Activated T-cell treated with anti-CD3 and anti-CD28 coated beads, Interleukin-2, amount 50 U/mL, for 72 hours (primary cell): Measurements from ENCODE around the gene EMILIN2. TPM values are rescaled to one million over a fixed set of nuclear protein-coding genes. Genes with fewer than 3 reads are reported as not detected.

Source experiments
- ATAC-seq, 2 donors: fragments of 150-1000 bp; cut with Tn5 transposase; replicated peaks in 1 of 2; 2 replicates each; pipeline ENCODE4 v1.10.0; 2021; ENCODE audit warnings: moderate library complexity in 2 of 2, mild to moderate bottlenecking in 1 of 2
- DNase-seq, 2 donors: peaks; one replicate each; pipeline ENCODE4 v3.0.0; 2021 to 2022; ENCODE audit warnings: mixed read lengths in 1 of 2
- H3K27ac Mint-ChIP-seq: one replicate; pipeline ENCODE4 v1.8.0; 2022; ENCODE audit warnings: mild to moderate bottlenecking, moderate library complexity, mixed read lengths
- H3K27me3 Mint-ChIP-seq: one replicate; pipeline ENCODE4 v1.8.0; 2022; ENCODE audit warnings: low read depth, mixed read lengths
- H3K36me3 Mint-ChIP-seq, 2 donors: one replicate each; pipeline ENCODE4 v1.8.0; 2022; ENCODE audit warnings: mixed read lengths in 2 of 2, mild to moderate bottlenecking in 1 of 2; ENCODE audit not compliant: insufficient read depth in 2 of 2
- H3K4me1 Mint-ChIP-seq: one replicate; pipeline ENCODE4 v1.8.0; 2022; ENCODE audit warnings: low read depth, mixed read lengths
- H3K4me3 Mint-ChIP-seq, 2 donors: one replicate each; pipeline ENCODE4 v1.8.0; 2022; ENCODE audit warnings: mild to moderate bottlenecking in 2 of 2, mixed read lengths in 2 of 2, moderate library complexity in 2 of 2
- H3K9me3 Mint-ChIP-seq, 2 donors: one replicate each; pipeline ENCODE4 v1.8.0; 2022; ENCODE audit warnings: mixed read lengths in 2 of 2
- total RNA-seq, 2 donors: library from RNA; stranded (reverse); gene quantifications; one replicate each; pipeline ENCODE4 v1.2.3, GENCODE V29; 2022

EMILIN2 gene
- total RNA-seq, 2 donors from 2014 or later, result 12.7 to 18.3 TPM

DNA sequence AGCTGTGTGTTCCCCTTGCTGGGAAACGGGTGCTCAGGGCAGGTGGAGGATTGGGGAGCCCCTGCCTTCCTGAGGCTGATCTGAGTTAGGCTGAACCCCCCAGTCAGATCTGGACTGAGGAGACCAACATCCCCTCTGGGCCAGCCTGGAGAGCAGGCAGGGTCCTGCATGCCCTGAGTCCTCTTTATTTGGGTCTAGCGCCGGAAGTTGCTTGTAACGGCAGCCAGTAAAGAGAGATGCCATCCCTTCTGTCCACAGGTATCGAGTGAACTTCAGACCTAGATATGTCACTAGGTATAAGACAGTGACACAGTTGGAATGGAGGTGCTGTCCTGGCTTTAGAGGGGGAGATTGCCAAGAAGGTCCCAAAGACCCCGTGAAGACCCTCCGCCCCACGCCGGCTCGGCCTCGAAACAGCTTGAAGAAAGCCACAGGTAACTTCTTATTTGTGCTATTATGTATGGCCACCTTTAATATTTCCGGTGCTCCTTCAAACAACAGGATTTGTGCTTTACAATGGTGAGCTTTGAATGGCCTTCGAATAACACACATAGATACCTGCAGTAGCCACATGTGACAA is 38.0 kb downstream of the EMILIN2 start:
- no peaks in the 10 kb centered on the region for H3K27me3 Mint-ChIP-seq
- peaks cover 22% of the 10 kb centered on the region for H3K4me1 Mint-ChIP-seq
- peaks cover 7 to 13% of the 10 kb centered on the region in 2 donors for H3K9me3 Mint-ChIP-seq
- ATAC-seq (no peak), DNase-seq (no peak)
- no peak overlapping the region for H3K4me3 Mint-ChIP-seq
- H3K36me3 Mint-ChIP-seq, result peaks cover 12 to 21% of the 10 kb centered on the region in 2 donors
- no peak overlapping the region for H3K27ac Mint-ChIP-seq

DNA sequence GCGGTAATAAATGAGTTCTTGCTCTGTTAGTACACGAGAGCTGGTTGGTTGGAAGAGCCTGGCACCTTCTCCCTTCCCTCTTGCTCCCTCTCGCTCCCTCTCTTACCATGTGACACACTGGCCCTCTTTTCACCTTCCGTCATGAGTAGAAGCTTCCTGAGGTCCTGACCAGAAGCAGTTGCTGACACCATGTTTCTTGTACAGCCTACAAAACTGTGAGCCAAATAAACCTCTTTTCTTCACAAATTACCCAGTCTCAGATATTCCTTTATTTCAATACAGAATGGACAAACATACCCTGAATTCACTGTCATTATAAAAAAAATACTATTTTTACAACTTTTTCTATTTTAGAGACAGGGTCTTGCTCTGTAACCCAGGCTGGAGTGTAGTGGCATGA is 40.7 kb downstream of the EMILIN2 start:
- peaks cover 49% of the 10 kb centered on the region for H3K4me1 Mint-ChIP-seq
- H3K4me3 Mint-ChIP-seq, result no peak overlapping the region
- peaks cover 18 to 30% of the 10 kb centered on the region in 2 donors for H3K36me3 Mint-ChIP-seq
- no peak overlapping the region for H3K27ac Mint-ChIP-seq
- no peaks in the 10 kb centered on the region for H3K27me3 Mint-ChIP-seq
- H3K9me3 Mint-ChIP-seq, result peaks cover 13% of the 10 kb centered on the region in 2 donors
- ATAC-seq (no peak), DNase-seq (no peak)

DNA sequence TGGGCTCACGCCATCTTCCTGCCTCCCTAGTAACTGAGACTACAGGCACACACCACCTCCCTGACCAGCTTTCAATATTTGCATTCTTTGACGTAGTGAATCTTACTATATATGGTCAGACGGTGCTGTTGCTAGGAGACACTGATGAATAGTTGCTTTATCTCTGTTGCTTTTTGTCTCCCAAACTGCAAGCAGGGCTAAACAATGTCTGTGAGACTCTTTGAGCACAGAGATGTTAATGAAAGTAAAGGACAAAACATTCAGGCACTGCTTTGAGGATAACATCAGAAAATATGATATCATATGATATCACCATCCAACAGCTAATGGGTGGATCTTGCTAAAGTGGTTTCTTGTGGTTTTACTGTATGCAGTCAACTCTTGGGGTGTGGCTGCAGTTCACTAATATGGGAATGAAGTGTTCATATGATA is 43.0 kb downstream of the EMILIN2 start:
- Mint-ChIP-seq H3K4me3 (peak overlapping the region in 1 of 2 donors; percentile 48), H3K9me3 (peaks cover 13% of the 10 kb centered on the region in 2 donors), H3K4me1 (peaks cover 30% of the 10 kb centered on the region), H3K27me3 (no peaks in the 10 kb centered on the region), H3K36me3 (peaks cover 23 to 32% of the 10 kb centered on the region in 2 donors), H3K27ac (no peak overlapping the region)
- ATAC-seq (peak in 1 of 2 donors; percentile 52), DNase-seq (no peak)

DNA sequence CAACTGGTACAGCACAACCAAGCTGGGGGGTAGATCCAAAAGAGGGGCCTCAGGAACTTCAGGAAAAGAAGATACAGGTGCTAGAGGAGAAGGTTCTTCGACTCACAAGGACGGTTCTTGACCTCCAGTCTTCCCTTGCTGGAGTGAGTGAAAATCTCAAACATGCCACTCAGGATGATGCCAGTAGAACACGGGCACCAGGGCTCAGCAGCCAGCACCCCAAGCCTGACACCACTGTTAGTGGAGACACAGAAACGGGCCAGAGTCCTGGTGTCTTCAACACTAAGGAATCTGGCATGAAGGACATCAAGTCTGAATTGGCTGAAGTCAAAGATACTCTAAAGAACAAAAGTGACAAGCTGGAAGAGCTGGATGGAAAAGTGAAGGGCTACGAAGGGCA is 43.8 kb downstream of the EMILIN2 start:
- H3K36me3 Mint-ChIP-seq, result peaks cover 27 to 39% of the 10 kb centered on the region in 2 donors
- H3K4me3 Mint-ChIP-seq, result peak overlapping the region; percentile 23 to 62
- peaks cover 17% of the 10 kb centered on the region in 2 donors for H3K9me3 Mint-ChIP-seq
- no peak for DNase-seq
- no peak for ATAC-seq
- H3K4me1 Mint-ChIP-seq, result peaks cover 30% of the 10 kb centered on the region
- no peaks in the 10 kb centered on the region for H3K27me3 Mint-ChIP-seq
- H3K27ac Mint-ChIP-seq, result peak overlapping the region; percentile 29

DNA sequence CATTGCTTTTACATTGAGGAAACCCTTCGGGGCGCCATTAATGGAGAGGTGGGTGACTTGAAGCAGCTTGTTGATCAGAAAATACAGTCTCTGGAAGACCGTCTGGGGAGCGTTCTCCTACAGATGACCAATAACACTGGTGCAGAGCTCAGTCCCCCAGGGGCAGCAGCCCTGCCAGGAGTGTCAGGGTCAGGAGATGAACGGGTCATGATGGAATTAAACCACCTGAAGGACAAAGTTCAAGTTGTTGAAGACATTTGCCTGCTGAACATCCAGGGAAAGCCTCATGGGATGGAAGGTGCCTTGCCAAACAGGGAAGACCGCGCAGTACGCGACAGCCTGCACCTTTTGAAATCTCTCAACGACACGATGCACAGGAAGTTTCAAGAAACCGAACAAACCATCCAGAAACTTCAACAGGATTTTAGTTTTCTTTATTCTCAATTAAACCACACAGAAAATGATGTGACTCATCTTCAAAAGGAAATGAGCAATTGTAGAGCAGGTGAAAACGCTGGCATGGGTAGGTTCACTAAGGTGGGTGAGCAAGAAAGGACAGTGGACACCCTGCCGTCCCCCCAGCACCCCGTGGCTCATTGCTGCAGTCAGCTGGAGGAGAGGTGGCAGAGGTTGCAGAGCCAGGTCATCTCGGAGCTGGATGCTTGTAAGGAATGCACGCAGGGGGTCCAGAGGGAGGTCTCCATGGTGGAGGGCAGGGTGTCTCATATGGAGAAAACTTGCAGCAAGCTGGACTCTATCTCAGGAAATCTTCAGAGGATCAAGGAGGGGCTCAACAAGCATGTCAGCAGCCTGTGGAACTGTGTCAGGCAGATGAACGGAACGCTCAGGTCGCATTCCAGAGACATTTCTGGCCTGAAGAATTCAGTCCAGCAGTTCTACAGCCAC is 45.0 kb downstream of the EMILIN2 start:
- Mint-ChIP-seq H3K27ac (no peak overlapping the region), H3K36me3 (peaks cover 25 to 32% of the 10 kb centered on the region in 2 donors), H3K4me1 (peaks cover 30% of the 10 kb centered on the region), H3K27me3 (no peaks in the 10 kb centered on the region), H3K9me3 (peaks cover 14 to 15% of the 10 kb centered on the region in 2 donors), H3K4me3 (peak overlapping the region; percentile 28 to 62)
- ATAC-seq, result peak; percentile 89 to 92
- DNase-seq, result peak in 1 of 2 donors; percentile 29

DNA sequence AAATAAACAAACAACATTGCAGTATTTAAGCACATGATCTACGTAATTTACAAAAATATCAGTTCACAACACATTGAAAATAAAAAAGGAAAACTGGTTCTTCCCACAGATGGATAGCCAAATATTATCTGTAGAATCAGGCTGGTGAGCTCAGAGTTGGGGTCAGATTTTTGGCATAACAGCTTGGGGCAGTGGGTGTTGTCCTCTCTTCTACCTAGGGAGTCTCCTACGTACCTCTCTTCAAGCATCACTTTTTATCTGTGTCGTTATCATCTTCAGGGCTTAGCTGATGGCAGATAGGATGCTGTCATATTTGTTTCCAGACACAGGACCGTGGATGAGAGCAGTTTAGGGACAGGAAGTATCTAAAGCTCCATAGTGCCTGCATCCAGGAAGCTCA is 46.2 kb downstream of the EMILIN2 start:
- Mint-ChIP-seq H3K27me3 (no peaks in the 10 kb centered on the region), H3K9me3 (peaks cover 9 to 11% of the 10 kb centered on the region in 2 donors), H3K4me1 (peaks cover 38% of the 10 kb centered on the region), H3K4me3 (peak overlapping the region in 1 of 2 donors; percentile 57), H3K27ac (peak overlapping the region; percentile 26), H3K36me3 (peaks cover 19 to 25% of the 10 kb centered on the region in 2 donors)
- ATAC-seq (no peak), DNase-seq (no peak)

DNA sequence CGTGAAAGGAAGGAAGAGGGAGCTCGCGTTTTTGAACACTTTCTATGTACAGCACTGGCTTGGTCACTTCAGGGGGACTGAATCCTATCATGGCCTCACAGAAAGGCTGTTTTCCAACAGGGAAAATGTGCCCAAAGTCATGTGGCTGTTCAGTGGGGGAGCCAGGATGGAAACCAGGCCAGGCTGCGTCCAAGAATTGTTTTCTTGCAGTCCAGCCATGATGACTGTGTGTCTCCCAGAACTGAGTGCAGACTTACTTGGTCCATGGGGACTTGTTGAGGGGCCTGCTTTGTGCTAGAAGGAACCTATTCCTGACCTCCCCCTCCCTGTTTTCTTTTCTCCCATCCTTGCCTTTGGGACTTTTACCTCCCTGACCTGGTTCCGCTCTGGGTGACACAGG is 46.9 kb downstream of the EMILIN2 start:
- H3K4me3 Mint-ChIP-seq, result peak overlapping the region in 1 of 2 donors; percentile 57
- DNase-seq (no peak), ATAC-seq (no peak)
- peaks cover 45% of the 10 kb centered on the region for H3K4me1 Mint-ChIP-seq
- H3K27me3 Mint-ChIP-seq, result no peaks in the 10 kb centered on the region
- peak overlapping the region; percentile 26 for H3K27ac Mint-ChIP-seq
- peaks cover 7 to 10% of the 10 kb centered on the region in 2 donors for H3K9me3 Mint-ChIP-seq
- peaks cover 18 to 20% of the 10 kb centered on the region in 2 donors for H3K36me3 Mint-ChIP-seq

DNA sequence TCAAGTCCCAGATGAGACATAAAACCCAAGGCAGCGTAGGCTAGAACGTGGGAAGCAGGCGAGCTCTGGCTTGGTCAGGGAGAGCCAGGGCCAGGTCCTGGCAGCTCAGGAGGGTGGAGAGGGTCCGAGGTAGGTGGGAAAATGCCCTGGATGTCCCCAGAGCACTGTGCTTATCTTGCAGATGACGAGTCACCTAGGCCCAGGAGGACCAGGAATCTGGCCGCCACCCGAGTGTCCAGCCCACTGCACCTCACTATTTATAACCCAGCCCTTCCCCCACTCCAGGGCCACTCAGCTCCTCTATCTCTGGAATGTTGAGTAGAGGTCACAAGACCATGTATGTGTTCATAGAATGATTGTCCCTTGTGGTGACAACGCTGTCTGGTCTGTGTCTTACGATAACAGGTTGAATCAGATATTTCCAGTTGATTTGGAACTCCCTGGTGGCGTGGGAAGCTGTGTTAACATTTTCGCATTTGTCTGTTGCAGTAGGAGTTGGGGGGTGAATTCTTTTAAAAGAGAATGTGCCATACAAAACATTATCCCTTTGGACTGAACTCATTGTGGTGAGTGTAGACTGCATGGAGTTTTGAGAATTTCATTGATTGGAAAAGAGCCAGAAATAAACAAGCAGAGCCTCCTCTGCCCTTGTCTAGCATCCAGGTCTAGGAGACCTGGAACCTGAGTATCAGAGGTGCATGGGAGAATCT is 47.5 kb downstream of the EMILIN2 start:
- Mint-ChIP-seq H3K9me3 (peaks cover 7 to 10% of the 10 kb centered on the region in 2 donors), H3K36me3 (peaks cover 18% of the 10 kb centered on the region in 2 donors), H3K27ac (no peak overlapping the region), H3K27me3 (no peaks in the 10 kb centered on the region), H3K4me1 (peaks cover 45% of the 10 kb centered on the region), H3K4me3 (no peak overlapping the region)
- ATAC-seq (no peak), DNase-seq (no peak)

DNA sequence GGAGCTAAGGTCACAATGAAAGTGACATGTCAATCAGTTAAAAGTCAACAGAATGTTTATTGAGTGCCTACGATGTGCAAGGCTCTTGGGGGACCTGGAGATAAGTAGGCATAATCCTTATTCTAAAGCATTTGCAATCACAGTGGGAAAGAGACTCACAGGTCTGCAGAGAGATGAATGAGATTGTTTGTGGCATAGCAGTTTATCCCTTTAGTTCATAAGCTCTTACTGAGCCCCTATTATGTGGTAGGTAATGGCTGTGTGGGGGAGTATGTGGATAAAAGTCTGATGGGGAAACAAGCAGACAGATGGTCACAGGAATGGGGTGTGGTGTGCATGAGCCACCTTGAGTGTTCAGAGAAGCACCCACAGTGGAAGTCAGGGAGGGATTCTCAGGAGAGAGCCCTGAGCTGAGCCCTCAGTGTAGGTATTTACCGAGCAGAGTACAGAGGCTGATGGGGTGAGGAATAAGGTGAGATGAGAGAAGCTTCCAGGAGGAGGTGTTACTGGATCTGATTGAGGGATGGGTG is 48.1 kb downstream of the EMILIN2 start:
- Mint-ChIP-seq H3K4me1 (peaks cover 40% of the 10 kb centered on the region), H3K9me3 (peaks cover 4 to 10% of the 10 kb centered on the region in 2 donors)

DNA sequence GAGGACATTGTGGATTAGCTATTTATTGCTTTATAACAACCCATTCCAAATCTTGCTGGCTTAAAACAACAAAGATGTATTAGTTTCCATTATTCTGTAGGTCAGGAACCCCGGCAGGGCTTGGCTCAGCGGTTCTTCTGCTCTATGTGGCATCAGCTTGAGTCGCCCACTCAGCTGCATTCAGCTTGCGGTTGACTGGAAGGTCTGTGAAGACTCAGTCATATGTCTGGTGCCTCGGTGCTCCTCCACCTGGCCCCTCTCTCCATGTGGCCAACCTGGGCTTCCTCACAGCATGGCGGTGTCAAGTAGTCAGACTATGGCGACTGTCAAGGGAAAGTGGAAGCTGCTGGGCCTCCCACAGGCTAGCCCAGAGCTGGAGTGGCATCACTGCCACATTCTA is 48.6 kb downstream of the EMILIN2 start:
- Mint-ChIP-seq H3K4me1 (peaks cover 35% of the 10 kb centered on the region), H3K4me3 (no peak overlapping the region), H3K9me3 (peaks cover 4 to 10% of the 10 kb centered on the region in 2 donors), H3K27me3 (no peaks in the 10 kb centered on the region), H3K36me3 (peaks cover 14 to 15% of the 10 kb centered on the region in 2 donors), H3K27ac (no peak overlapping the region)
- no peak for ATAC-seq
- DNase-seq, result no peak

More for the DNA sequence above, 48.1 kb downstream of the EMILIN2 start:
- no peaks in the 10 kb centered on the region for H3K27me3 Mint-ChIP-seq
- H3K27ac Mint-ChIP-seq, result no peak overlapping the region
- H3K36me3 Mint-ChIP-seq, result peaks cover 15 to 18% of the 10 kb centered on the region in 2 donors
- H3K4me3 Mint-ChIP-seq, result no peak overlapping the region
- no peak for ATAC-seq
- DNase-seq, result no peak

DNA sequence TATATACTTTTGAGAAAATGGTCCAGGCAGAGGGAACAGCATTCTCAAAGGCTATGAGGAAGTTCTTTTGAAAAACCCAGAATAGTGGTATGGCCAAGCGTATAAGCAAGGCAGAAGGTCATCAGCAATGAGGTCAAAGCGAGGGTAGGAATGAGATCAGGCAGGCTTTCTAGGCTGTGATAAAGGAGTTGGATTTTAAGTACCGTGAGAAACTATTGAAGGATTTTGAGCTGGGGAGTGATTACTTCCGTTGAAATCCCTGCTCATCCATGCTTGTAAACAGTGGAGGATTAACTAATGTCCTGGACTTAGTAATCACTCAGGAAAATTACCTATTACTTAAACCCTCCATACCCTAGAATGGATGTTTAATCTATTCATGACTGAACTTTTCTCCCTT is 50.2 kb downstream of the EMILIN2 start:
- DNase-seq, result no peak
- no peak overlapping the region for H3K27ac Mint-ChIP-seq
- H3K4me1 Mint-ChIP-seq, result peaks cover 19% of the 10 kb centered on the region
- H3K4me3 Mint-ChIP-seq, result no peak overlapping the region
- peaks cover 9% of the 10 kb centered on the region in 2 donors for H3K36me3 Mint-ChIP-seq
- peaks cover 4% of the 10 kb centered on the region in 2 donors for H3K9me3 Mint-ChIP-seq
- H3K27me3 Mint-ChIP-seq, result no peaks in the 10 kb centered on the region
- ATAC-seq, result no peak

DNA sequence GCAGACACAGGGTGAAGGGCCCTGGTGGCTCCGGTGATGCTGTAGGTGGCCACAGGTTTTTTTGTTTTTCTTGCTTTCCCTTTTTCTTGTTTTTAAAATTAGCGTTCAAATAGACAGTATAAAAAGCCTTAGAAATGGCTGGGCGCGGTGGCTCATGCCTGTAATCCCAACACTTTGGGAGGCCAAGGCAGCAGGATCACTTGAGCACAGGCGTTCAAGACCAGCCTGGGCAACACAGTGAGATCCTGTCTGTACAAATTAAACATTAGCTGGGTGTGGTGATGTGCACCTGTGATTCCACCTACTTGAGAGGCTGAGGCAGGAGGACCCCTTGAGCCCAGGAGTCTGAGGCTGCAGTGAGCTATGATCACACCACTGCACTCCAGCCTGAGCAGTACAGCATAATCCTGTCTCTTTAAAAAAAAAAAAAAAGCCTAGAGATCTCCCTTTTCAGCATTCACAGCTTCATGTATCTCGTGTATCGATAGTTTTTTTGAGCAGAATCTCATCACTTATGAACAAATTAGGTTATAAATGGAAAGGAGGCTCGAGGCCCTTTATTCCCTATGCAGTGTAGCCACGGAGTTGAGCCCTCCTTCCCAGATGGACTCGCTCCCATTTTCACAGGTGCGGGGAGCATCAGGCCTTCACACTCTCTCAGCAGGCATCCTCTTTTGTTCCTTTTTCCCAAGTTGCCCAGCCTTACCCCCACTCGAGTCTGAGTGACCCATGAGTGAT is 50.8 kb downstream of the EMILIN2 start:
- H3K4me3 Mint-ChIP-seq, result no peak overlapping the region
- peaks cover 9% of the 10 kb centered on the region in 2 donors for H3K36me3 Mint-ChIP-seq
- H3K27ac Mint-ChIP-seq, result no peak overlapping the region
- peaks cover 4% of the 10 kb centered on the region in 2 donors for H3K9me3 Mint-ChIP-seq
- no peaks in the 10 kb centered on the region for H3K27me3 Mint-ChIP-seq
- no peak for ATAC-seq
- H3K4me1 Mint-ChIP-seq, result peaks cover 15% of the 10 kb centered on the region
- DNase-seq, result no peak
